HEK293 (cell line): ENCODE measurements around the gene KIF21B.

Source experiments
- FEZF1 ChIP-seq: fragments of 450-650 bp; formaldehyde crosslinking; IDR thresholded peaks from 2 replicates; pipeline ENCODE4 v1.5.1; 2016; ENCODE audit warnings: missing biosample characterization, missing genetic modification characterization
- SP2 ChIP-seq: fragments of 450-650 bp; formaldehyde crosslinking; IDR thresholded peaks from 2 replicates; pipeline ENCODE4 v1.5.1; 2016; ENCODE audit warnings: missing biosample characterization, missing genetic modification characterization
- ZNF341 ChIP-seq: fragments of 450-650 bp; formaldehyde crosslinking; IDR thresholded peaks from 2 replicates; pipeline ENCODE4; 2016; ENCODE audit warnings: low read depth, missing biosample characterization, missing genetic modification characterization
- ZNF792 ChIP-seq: fragments of 450-650 bp; formaldehyde crosslinking; IDR thresholded peaks from 2 replicates; pipeline ENCODE4 v1.5.1; 2016; ENCODE audit warnings: missing biosample characterization, missing genetic modification characterization
- ZNF843 ChIP-seq: fragments of 450-650 bp; formaldehyde crosslinking; IDR thresholded peaks from 2 replicates; pipeline ENCODE4 v1.5.1; 2016; ENCODE audit warnings: missing biosample characterization, missing genetic modification characterization
- TF ChIP-seq, protein P1 (sequence below): fragments of 450-650 bp; formaldehyde crosslinking; IDR thresholded peaks from 2 replicates; pipeline ENCODE4 v1.5.1; 2016; ENCODE audit warnings: missing biosample characterization, missing genetic modification characterization

- TF ChIP-seq SP2 (tag by site-specific recombination) (no peak), FEZF1 (tag by site-specific recombination) (no peak), ZNF843 (tag by site-specific recombination) (no peak), ZNF792 (no peak), ZNF341 (tag by site-specific recombination) (no peak)
- TF ChIP-seq, protein P1, sequence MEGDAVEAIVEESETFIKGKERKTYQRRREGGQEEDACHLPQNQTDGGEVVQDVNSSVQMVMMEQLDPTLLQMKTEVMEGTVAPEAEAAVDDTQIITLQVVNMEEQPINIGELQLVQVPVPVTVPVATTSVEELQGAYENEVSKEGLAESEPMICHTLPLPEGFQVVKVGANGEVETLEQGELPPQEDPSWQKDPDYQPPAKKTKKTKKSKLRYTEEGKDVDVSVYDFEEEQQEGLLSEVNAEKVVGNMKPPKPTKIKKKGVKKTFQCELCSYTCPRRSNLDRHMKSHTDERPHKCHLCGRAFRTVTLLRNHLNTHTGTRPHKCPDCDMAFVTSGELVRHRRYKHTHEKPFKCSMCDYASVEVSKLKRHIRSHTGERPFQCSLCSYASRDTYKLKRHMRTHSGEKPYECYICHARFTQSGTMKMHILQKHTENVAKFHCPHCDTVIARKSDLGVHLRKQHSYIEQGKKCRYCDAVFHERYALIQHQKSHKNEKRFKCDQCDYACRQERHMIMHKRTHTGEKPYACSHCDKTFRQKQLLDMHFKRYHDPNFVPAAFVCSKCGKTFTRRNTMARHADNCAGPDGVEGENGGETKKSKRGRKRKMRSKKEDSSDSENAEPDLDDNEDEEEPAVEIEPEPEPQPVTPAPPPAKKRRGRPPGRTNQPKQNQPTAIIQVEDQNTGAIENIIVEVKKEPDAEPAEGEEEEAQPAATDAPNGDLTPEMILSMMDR (tag by site-specific recombination): no peak
Observed at GRCh38 chr1:200985481-200985880, 38.0 kb downstream of the KIF21B start.
